ENCODE data around the gene DEFB118. TPM values are rescaled to one million over a fixed set of nuclear protein-coding genes. Genes with fewer than 3 reads are reported as not detected.
"Not testable (repeated sequence)": the region's sequence is repeated elsewhere in the genome, so short reads cannot be mapped to it uniquely, and the experiment has no call there.

DEFB118 gene
- not detected for total RNA-seq

GRCh38 chr20:31368301-31368700, at the start of gene DEFB118:
TSS of gene DEFB118 (plus strand) at chr20:31368601. CDS start at chr20:31368651, 50 bp downstream.
- no peak for DNase-seq

- DNase-seq = no peak
Measured at GRCh38 chr20:31322504-31322903, 45.9 kb upstream of the DEFB118 start.

GRCh38 chr20:31330893-31331292, 37.5 kb upstream of the DEFB118 start:
- DNase-seq = no peak

GRCh38 chr20:31341470-31341869, 26.9 kb upstream of the DEFB118 start:
- no peak for DNase-seq

GRCh38 chr20:31355981-31356380, 12.4 kb upstream of the DEFB118 start:
- no peak for DNase-seq

GRCh38 chr20:31363295-31363694, 5.1 kb upstream of the DEFB118 start:
- DNase-seq = no peak

GRCh38 chr20:31364272-31364671, 4.1 kb upstream of the DEFB118 start:
- DNase-seq = not testable (repeated sequence)

- DNase-seq = no peak
Measured at GRCh38 chr20:31374346-31374745, 5.9 kb downstream of the DEFB118 start.

- no peak for DNase-seq
Measured at GRCh38 chr20:31390490-31390889, 22.1 kb downstream of the DEFB118 start, which contains the start of gene DEFB119. TSS of gene DEFB119 (minus strand) at chr20:31390590. CDS start at chr20:31390483, 107 bp downstream.

- no peak for DNase-seq
Measured at GRCh38 chr20:31392836-31393235, 24.4 kb downstream of the DEFB118 start.

- DNase-seq = no peak
Measured at GRCh38 chr20:31394900-31395299, 26.5 kb downstream of the DEFB118 start.

- DNase-seq = no peak
Measured at GRCh38 chr20:31403886-31404285, 35.5 kb downstream of the DEFB118 start.

- no peak for DNase-seq
Measured at GRCh38 chr20:31406115-31406514, 37.7 kb downstream of the DEFB118 start, which contains the start of gene DEFB121. TSS of gene DEFB121 (minus strand) at chr20:31406215. CDS start at chr20:31406152, 63 bp downstream.

GRCh38 chr20:31410011-31410410, 41.6 kb downstream of the DEFB118 start:
- no peak for DNase-seq

GRCh38 chr20:31414381-31414780, 46.0 kb downstream of the DEFB118 start:
- DNase-seq = no peak

GRCh38 chr20:31415653-31416052, 47.3 kb downstream of the DEFB118 start:
- DNase-seq = no peak

- no peak for DNase-seq
Measured at GRCh38 chr20:31418307-31418706, 49.9 kb downstream of the DEFB118 start.

Small RNA genes within 50 kb of the gene (small RNA-seq; reads per million reads assigned to genes)
- gene DEFB117 (not detected), gene RF00561 (not detected), gene RNA5SP480 (not detected)

Other genes starting within 250 kb of the DEFB118 start
- not detected for gene DEFB115, start 110.9 kb upstream of the DEFB118 start, total RNA-seq
- not detected for gene DEFB116, start 60.0 kb upstream of the DEFB118 start, total RNA-seq
- not detected for gene DEFB119, start 22.0 kb downstream of the DEFB118 start, total RNA-seq
- not detected for gene DEFB121, start 37.6 kb downstream of the DEFB118 start, total RNA-seq
- gene DEFB123, start 72.0 kb downstream of the DEFB118 start, total RNA-seq = not detected
- gene DEFB124, start 106.5 kb downstream of the DEFB118 start, total RNA-seq = not detected
- gene REM1, start 106.7 kb downstream of the DEFB118 start, total RNA-seq = not detected
- 27.8 TPM for gene HM13, start 145.8 kb downstream of the DEFB118 start, total RNA-seq
- 66.9 TPM for gene ID1, start 236.7 kb downstream of the DEFB118 start, total RNA-seq